ENCODE data around the gene C6orf15. TPM values are rescaled to one million over a fixed set of nuclear protein-coding genes. Genes with fewer than 3 reads are reported as not detected.

The C6orf15 gene
- total and polyA plus RNA-seq, 2 of the 8 experiments (the other 6 are each of a cell fraction or from before 2014, with no cell fraction given): not detected

- 94% methylated on average over 4 of the region's 4 CpGs; no CpG with 5 or more reads in 1 of the 2 experiments for WGBS, 2 experiments (ENCODE audit: extremely low coverage in 1 of 2, insufficient coverage in 1 of 2, insufficient read length in 1 of 2, insufficient replicate concordance in 2 of 2, low coverage in 1 of 2, low lambda C conversion rate in 2 of 2, missing lambda C conversion rate in 1 of 2)
- peak within 1 kb of the TSS; percentile 67; the same call in 1 of the 2 replicates for H2AK5ac ChIP-seq (ENCODE audit: low read depth, low read length)
- peak within 1 kb of the TSS; percentile 4 to 35 for H3K4me2 ChIP-seq (ENCODE audit: insufficient read depth in 1 of 2, low read depth in 2 of 2, low read length in 2 of 2)
- peak within 1 kb of the TSS; percentile 75 for H3K4ac ChIP-seq (replicated peaks; ENCODE audit: insufficient read length, low read depth, low read length)
- FAIRE-seq (no peak), DNase-seq (ENCODE audit: low read depth in 1 of 2, low spot score in 2 of 2) (no peak)
- H2BK20ac ChIP-seq (ENCODE audit: low read length): peak within 1 kb of the TSS; percentile 98; the same call in 1 of the 2 replicates
- H4K91ac ChIP-seq (replicated peaks; ENCODE audit: insufficient read length, low read length): peak within 1 kb of the TSS; percentile 95
- H3K36me3 ChIP-seq (ENCODE audit: control insufficient read depth in 2 of 4, insufficient read depth in 4 of 4, low read length in 3 of 4): peaks cover 0 to 14% (median 0%) of the 10 kb centered on the region in 4 experiments; a peak in 2 of 8 replicates
- H4K20me1 ChIP-seq (replicated peaks in 1 of 2; ENCODE audit: control insufficient read depth in 1 of 2, insufficient read depth in 2 of 2, low read length in 2 of 2): no peaks in the 10 kb centered on the region
- H3K56ac ChIP-seq (replicated peaks; ENCODE audit: insufficient read length, low read depth, low read length): no peak within 1 kb of the TSS
- H3K27me3 ChIP-seq (replicated peaks in 1 of 4; ENCODE audit: control insufficient read depth in 3 of 4, extremely low read depth in 1 of 4, insufficient read depth in 3 of 4, low read length in 3 of 4): 0 out of 7 replicates have a peak, but pooled peaks cover 0 to 2% (median 0%) of the 10 kb centered on the region in 4 experiments
- no peaks in the 10 kb centered on the region for H3K9me3 ChIP-seq (ENCODE audit: insufficient read depth in 2 of 2, low read depth in 1 of 2, low read length in 1 of 2)
- peak within 1 kb of the TSS; percentile 89; the same call in 1 of the 2 replicates for H2BK5ac ChIP-seq (ENCODE audit: low read depth, low read length)
- H3K9ac ChIP-seq (replicated peaks in 1 of 4; ENCODE audit: extremely low read depth in 1 of 4, low read depth in 3 of 4, low read length in 3 of 4): no peak within 1 kb of the TSS
- peak within 1 kb of the TSS; percentile 12; the same call in 1 of the 2 replicates for H4K8ac ChIP-seq (ENCODE audit: extremely low read depth, insufficient read depth, low read length)
- peaks cover 0 to 20% (median 15%) of the 10 kb centered on the region in 4 experiments; a peak in 6 of 7 replicates for H3K4me1 ChIP-seq (replicated peaks in 1 of 4; ENCODE audit: control insufficient read depth in 3 of 4, insufficient read depth in 4 of 4, low read length in 3 of 4)
- TF ChIP-seq SP4 (IDR thresholded peaks at IDR 0.05; ENCODE audit: low read length) (no peak), USF2 (IDR thresholded peaks at IDR 0.05; ENCODE audit: low read length) (no peak), SIRT6 (IDR thresholded peaks at IDR 0.05; ENCODE audit: low read length) (no peak), ZNF274 (IDR thresholded peaks at IDR 0.05; ENCODE audit: borderline replicate concordance, extremely low read depth, low read length) (no peak), CBX8 (IDR thresholded peaks at IDR 0.05; ENCODE audit: borderline replicate concordance, low read depth, low read length) (no peak), CTBP2 (IDR thresholded peaks at IDR 0.05; ENCODE audit: borderline replicate concordance, insufficient read depth, insufficient read length, low read length) (no peak), EGR1 (IDR thresholded peaks at IDR 0.05; ENCODE audit: borderline replicate concordance, low read depth, low read length) (no peak), CREB1 (IDR thresholded peaks at IDR 0.05) (no peak)
- H3K27ac ChIP-seq (ENCODE audit: low read depth, low read length): no peak within 1 kb of the TSS
- peak within 1 kb of the TSS; percentile 58 for H2BK120ac ChIP-seq (replicated peaks; ENCODE audit: low read depth, low read length)
- H3K23me2 ChIP-seq (ENCODE audit: low read depth, low read length): no peaks in the 10 kb centered on the region
- H3K18ac ChIP-seq (ENCODE audit: extremely low read depth, low read length): peak within 1 kb of the TSS; percentile 86
- H3K14ac ChIP-seq (ENCODE audit: insufficient read length): no peak within 1 kb of the TSS
- H2BK15ac ChIP-seq (ENCODE audit: low read length): peak within 1 kb of the TSS; percentile 100
- peak within 1 kb of the TSS; percentile 27 for H2AFZ ChIP-seq (ENCODE audit: low read length)
- H4K5ac ChIP-seq (ENCODE audit: insufficient read length, low read depth, low read length): no peak within 1 kb of the TSS
- H3K79me2 ChIP-seq (ENCODE audit: control insufficient read depth in 1 of 2, insufficient read depth in 2 of 2, low read length in 2 of 2): no peaks in the 10 kb centered on the region
- CTCF ChIA-PET (ENCODE audit: partially characterized antibody): interaction anchor here (0.6 to 16.4 kb wide), 17 partner anchors 9 to 386 kb away, joined by 3 to 170 read pairs (median 4); partner anchors contain the start of genes C6orf15, CCHCR1 and TCF19
- POLR2A ChIA-PET (ENCODE audit: partially characterized antibody): interaction anchor here (1.2 to 68.5 kb wide), 3 partner anchors 9 to 170 kb away, joined by 3 to 2251 read pairs (median 2251); partner anchors contain the start of genes CCHCR1, CDSN, POU5F1 and PSORS1C1
- no peak within 1 kb of the TSS for H3K4me3 ChIP-seq (ENCODE audit: extremely low read depth in 1 of 4, insufficient read depth in 2 of 4, low read depth in 3 of 4, low read length in 4 of 4)
- H3K23ac ChIP-seq (ENCODE audit: insufficient read length): no peak within 1 kb of the TSS
- peak within 1 kb of the TSS; percentile 96 for H2BK12ac ChIP-seq (ENCODE audit: low read depth, low read length)
- H3K79me1 ChIP-seq (ENCODE audit: low read depth, low read length): no peaks in the 10 kb centered on the region
These were observed 26.6 kb upstream of the C6orf15 start, which contains the start of gene PSORS1C2 for GRCh38 chr6:31138982-31139381. TSS of gene PSORS1C2 (minus strand) at chr6:31139066. CDS start at chr6:31139026, 40 bp downstream.

All from H1 (cell line).